HL-60/S4 treated with phorbol 12-myristate 13-acetate at 8.2 ng/mL for 4 days and 3 days (cell line): Measurements from ENCODE around the gene PYGL.
"Not testable (repeated sequence)": the region's sequence is repeated elsewhere in the genome, so short reads cannot be mapped to it uniquely, and the experiment has no call there.

Source experiments
- in situ Hi-C: fragments of 300-500 bp; cut with MboI; formaldehyde crosslinking; loops from 2 replicates; pipeline ENCODE4 v1.15.0; 2022; ENCODE audit warnings: low sequenced_read_pairs

Gene PYGL

GRCh38 chr14:50943943-50944646, at the start of gene PYGL:
Gene PYGL (minus strand): TSS chr14:50944483. CDS start chr14:50944403, 80 bp downstream.
- in situ Hi-C loops, result no loop called here

DNA sequence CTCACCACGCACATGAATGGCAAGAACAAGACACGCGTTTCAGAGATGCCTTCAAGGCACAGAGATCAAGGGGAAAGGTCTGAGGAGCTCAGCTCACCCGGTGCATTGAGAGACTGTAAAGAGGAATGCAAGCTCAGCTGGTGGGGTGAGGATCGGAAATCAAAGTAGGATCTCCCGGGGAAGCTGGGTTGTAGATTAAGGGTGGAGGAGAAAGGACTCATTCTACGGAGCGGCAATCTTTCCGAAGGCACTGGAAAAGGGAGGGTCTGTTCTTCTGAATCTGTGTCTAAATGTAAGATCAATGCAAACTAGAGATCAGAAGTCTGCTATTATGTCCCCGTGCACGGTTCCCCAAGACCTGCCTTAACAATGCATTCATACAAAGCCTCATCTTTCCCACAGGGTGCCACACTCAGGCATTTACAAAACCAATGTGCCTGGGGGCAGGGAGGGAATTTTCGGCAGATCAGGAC, 41.6 kb upstream of the PYGL start:
- in situ Hi-C loops, result no loop called here

DNA sequence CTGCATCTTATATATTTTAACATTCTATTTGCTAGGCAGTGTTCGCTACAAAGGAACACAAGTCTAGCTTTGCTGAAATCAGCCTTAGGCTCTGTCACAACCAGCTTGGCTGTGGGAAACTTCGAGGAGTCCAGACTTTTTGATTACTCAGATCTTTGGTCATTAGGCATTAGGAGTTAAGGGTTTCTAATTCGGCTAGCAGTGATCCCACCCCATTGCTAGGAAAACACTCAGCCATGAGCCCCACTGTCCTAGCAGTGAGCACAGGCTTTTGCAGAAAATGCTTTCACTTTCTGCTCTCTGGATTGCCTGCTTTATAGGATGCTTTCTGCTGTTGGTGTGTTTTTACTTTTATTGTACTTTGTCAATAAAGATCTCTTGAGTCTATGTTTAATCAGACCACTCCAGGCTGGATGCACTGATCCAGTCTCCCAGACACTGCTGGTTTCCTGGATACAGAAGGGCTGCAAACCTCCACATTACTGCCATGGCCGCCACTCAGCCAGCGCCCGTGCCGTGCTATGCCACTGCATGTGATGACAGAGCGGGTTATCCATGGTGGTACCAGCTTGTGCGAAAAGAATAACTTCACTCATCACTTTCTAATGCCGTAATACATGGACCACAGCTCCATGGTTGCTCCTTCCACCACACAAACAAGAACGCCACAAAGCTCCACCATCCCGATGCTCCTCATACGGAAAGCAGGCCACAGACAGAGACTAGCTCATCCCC, 41.0 kb upstream of the PYGL start:
- in situ Hi-C loops, result no loop called here

DNA sequence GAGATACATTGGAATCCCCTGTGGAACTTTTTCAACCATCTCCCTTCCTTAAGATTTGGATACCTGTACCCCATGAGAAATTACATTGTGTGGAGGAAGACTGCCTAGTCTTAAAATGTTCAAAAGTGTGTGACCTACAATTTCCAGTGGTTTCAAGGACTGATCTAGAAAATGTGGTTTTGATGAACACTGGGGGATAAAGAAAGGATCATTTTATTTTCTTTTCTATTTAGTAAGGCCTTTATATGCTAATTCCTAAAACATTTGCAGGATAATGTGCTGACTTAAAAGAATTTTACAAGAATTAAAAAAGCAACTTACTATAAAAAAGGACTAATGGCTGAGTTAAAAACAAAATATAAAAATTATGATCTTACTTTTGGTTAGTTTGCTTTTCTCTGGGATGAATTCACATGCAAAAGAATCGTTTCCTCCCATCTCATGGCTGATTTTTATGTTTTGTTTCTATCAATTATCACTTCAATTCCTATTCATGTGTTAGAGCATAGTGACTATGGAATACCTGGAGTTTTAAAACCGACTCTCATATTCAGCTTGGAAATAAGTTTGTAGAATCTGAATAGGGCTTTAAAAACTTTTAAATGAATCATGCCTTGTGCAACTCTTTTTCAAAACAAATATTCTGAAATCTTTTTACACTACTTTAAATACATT, 39.9 kb upstream of the PYGL start:
- in situ Hi-C loops, result no loop called here

- in situ Hi-C loops, result no loop called here
Measured at GRCh38 chr14:50979941-50980850, 35.9 kb upstream of the PYGL start.

GRCh38 chr14:50978888-50979287, 34.6 kb upstream of the PYGL start:
- in situ Hi-C loops, result no loop called here

GRCh38 chr14:50978529-50978871, 34.2 kb upstream of the PYGL start:
- in situ Hi-C loops, result no loop called here

DNA sequence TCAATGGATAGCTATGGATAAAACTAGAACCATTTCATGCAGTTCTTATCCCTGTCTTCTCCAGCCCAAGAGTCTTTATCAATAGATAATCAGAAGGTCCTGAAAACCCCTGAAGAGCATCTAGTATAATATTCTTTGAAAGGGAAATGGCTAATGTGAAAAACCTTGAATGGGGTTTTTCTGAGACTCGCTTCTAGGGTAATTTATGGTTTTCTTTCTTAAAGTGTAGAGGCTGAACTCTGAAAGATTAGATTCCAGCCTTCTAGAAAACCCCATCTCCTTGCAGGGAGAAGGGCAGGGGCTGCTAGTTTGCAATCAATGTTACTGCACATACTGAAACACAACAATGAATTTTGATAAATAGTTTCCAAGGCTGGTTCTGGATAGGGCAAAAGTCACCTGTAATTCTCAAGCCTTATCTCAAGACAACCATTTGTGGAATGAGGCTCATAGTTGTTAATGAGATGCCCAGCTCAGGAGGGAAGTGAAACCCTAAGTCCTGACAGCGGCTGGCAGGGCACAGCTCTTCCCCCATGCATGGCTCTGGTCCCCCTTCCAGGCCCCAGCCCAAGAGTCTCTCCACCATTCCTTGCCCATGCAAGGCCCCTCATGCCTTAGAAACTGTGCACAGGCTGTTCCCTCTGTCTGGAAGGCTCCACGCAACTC, 33.7 kb upstream of the PYGL start:
- in situ Hi-C loops, result no loop called here

DNA sequence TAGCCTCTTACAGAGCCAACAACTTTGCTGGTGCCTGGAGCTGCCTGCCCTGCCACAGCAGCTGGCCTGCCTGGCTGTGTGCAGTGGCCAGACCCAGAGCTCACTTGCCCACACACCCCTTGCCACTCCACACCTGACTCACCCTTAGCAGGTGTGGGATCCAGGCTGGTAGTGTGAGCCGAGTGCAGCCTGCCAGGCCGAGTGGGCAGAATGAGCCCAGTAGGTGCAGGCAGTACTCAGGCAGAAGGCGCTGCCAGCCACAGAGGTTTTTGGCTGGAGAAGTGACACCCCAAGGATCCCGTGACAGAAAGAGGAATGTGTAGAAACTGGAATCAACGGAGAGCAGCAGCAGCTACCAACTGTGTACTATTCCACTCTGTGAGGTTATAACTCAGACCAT, 29.8 kb upstream of the PYGL start:
- in situ Hi-C loops, result no loop called here

- in situ Hi-C loops, result no loop called here
Measured at GRCh38 chr14:50972734-50973133, 28.5 kb upstream of the PYGL start.

GRCh38 chr14:50970886-50971781, 26.9 kb upstream of the PYGL start:
- in situ Hi-C loops, result no loop called here

DNA sequence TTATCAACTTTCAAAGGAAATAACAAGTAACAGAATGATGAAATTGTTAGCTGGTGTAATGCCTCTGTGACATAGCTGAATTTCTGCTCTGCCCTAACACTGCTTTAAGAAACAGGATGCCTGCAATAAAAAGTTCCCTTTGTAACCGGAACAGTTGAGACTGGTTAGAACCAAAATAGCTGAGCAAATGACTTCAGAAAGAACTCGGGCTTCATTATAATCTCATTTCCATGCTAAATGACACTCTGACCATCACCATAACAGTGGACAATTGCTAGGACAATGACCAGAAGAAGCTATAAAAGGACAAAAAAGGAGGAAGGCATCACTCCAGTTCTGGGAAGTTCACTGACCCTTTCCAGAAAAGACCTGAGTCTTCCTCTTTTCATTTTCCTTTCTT, 23.5 kb upstream of the PYGL start:
- in situ Hi-C loops, result no loop called here

DNA sequence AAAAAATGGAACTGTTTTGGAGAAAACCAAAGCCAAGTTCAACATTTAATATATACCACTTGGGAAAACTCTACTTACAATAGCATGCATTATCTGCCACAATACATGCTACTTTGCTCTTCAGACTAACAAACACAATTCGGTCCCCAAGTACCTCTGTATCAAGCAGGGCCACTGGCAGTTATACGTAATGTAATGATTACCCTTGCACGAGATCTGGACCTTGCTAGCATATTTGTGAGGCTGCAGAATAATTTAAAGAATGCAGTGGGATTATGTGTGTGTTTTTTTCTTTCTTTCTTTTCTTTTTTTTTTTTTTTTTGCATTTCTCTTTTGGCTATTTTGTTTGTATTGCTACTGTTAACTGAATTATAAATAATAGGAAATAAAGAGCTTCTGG, 22.8 kb upstream of the PYGL start:
- in situ Hi-C loops, result no loop called here

DNA sequence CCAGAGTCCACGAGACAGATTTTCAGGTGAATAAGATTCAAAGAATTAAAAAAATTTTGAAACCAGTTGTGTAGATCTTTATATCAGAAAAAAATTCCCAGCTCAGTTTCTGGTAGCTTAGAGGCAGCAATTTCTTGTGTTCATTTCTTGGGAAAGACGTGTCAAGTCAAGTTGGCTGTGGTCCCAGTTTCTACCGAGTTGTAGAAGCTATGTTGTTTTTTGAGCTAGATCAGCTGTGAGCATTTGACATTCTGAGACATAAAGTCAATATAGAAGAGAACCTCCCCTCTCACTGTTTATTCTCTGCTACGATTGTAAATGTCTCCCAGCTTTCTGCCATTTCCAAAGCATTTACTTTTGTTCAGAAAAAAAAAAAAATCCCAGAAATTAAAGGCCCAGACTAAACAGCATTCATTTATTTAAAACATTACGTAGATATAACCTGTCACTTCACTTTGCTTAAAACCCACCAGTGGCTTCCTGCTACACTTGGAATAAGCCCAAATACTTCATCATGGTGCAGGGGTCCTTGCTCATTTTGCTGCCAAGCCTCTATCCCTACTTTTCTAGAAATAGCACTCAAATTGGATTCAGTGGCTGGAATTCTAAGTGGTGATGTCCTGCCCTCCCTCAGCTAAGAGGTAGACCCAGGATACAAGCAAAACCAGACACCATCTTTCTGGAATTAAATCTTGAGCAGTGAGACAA, 20.6 kb upstream of the PYGL start:
- in situ Hi-C loops, result no loop called here

GRCh38 chr14:50963919-50964318, 19.6 kb upstream of the PYGL start:
- in situ Hi-C loops, result no loop called here

DNA sequence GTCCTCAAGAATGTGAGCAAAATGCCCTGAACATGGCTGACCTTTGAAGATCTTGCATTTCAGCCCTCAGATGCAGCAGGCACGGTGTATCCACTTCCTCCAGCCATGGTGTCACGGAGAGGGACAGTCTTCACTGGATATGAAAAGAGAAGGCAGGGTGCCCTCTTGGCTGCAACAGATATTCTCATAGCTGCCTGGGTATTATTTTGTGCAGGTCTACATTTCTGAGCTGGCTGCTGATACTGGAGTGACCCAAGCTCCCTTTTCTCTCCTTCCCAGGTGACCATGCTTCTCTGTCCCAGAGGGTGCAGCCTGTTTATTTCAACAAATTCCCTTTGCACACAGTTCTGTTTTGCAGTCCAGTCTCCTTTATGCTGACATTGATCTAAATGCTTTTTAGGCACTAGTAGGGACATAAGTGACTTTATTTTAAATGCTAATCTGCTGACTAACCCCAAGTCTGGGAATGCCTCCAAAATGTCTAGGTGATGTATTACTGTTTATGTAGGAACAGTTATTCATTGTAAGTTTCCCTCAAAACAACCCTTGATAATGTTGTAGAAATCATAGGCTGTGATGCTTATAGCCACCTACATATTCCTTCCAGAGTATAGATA, 17.4 kb upstream of the PYGL start:
- in situ Hi-C loops, result no loop called here

DNA sequence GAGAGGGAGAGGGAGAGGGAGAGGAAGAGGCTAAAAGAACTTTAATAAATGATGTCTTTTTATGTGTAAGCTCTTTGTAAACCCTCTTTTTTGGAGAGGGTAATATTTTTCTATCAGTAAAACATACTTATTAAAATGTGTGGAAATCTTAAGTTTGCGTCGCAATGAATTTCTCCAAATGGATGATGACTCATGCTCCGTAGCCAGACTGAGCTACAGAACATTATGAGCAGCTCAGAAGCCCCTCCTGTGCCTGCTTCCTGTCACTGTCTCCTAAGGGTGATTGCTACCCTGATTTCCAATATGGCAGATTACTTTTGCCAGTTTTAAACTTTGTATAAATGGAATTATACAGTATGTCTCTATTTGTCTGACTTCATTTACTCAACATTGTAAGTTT, 13.0 kb upstream of the PYGL start:
- in situ Hi-C loops, result no loop called here

GRCh38 chr14:50956421-50956820, 12.1 kb upstream of the PYGL start:
- in situ Hi-C loops, result not testable (repeated sequence)
